DLD1 (cell line): ENCODE data around the gene CTSE.
"Not testable (repeated sequence)": the region's sequence is repeated elsewhere in the genome, so short reads cannot be mapped to it uniquely, and the experiment has no call there.

ENCODE experiments used
- in situ Hi-C: cut with HindIII; loops from 2 replicates; pipeline ENCODE4 v1.10.0; 2017; ENCODE audit warnings: low sequenced_read_pairs

CTSE gene

DNA sequence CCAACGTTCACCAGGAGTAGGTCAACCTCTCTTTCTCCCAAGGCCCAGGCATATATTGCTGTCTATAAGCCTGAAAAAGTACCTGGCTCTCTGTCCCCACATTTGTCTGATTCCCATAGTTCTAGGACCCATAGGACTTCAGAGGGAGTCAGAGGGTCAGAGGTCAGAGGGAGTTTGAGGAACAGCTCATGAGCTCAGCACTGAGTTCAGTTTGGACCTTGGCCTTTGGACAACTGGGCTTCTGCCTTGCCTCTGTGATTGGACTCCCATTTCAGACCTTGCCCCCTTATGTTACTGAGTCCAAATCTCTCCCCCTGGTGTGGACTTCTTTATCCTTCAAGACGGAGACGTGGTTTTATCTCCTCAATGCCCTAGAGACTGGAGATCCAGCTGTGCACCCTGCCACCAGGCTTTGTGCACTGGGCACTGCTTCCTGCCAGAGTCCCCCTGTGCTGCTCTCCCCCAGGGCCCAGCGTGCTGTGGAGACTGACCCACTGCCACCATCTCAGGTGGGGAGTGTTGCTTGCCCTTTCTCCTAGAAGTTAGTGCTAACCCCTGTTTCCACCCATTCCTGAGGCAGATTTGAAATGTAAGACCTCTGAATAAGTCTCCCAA lies 3.2 kb downstream of the CTSE start:
- in situ Hi-C loops, result no loop called here

DNA sequence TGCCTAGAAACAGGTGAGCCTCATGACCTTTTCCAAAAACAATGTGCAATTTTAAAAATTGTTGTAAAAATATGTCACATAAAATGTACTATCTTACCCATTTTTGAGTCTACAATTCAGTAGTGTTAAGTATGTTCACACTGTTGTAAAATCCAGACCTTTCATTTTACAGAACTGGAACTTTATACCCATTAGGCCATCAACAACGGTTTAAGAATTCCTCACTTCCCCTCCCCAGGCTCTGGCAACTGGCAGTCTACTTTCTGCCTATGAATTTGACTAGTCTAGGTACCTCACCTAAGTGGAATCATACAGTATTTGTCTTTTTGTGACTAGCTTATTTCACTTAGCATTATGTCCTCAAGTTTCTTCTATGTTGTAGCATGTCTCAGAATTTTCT lies 8.6 kb downstream of the CTSE start:
- in situ Hi-C loops, result no loop called here

GRCh38 chr1:206014601-206015000 lies 9.1 kb downstream of the CTSE start:
- in situ Hi-C loops, result no loop called here

- in situ Hi-C loops, result no loop called here
Observed at GRCh38 chr1:206013026-206013795, 10.5 kb downstream of the CTSE start.

DNA sequence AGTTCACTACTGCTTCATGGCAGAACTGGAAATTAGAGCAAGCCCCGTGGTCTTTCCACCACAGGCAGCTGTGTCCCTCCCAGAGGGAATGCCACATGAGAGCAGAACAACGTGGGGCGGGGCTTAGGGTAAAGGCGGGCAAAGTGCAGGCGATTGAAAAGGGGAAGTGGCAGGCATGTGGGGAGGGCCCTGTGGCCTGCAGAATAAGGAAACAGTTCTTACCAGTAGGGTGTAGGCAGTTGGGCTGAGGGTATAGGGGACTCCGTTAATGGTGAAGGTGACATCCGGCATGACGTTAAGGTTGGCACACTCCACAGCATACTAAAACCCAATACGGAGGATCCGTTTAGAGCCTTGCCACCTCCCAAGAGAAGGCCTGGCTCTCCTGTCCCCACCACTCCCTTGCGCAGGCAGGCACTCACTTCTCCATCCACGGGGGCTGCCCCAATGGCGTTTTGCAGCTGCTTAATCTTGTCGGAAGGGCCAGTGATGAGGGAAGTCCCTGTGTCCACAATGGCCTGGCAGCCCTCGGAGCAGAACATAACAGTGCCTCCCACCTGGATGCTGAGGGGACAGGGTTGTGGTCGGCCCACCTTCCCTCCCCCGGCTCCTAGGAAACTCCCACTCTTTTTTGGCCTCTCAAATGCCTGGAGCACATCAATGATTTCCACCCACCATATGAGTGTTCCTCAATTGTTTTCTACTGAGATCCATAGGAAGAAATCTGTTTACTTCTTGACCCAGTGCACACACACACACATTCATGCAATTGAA lies 11.4 kb downstream of the CTSE start:
- in situ Hi-C loops, result no loop called here

DNA sequence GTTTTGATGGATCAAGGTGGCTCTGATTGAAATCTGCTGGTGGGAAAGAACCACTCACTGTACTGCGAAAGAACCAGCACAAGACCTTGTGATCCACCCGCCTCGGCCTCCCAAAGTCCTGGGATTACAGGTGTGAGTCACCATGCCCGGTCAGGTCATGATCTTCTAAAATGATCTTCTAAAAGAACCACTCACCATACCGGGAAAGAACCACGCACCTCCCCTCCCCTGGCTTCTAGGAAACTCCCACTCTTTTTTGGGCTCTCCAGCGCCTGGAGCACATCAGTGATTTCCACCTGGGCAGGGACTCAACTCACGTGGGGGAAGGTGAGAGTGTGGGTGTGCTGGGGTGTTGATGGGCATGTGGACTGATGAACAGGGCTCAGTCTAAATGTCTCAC lies 12.6 kb downstream of the CTSE start:
- in situ Hi-C loops, result no loop called here

DNA sequence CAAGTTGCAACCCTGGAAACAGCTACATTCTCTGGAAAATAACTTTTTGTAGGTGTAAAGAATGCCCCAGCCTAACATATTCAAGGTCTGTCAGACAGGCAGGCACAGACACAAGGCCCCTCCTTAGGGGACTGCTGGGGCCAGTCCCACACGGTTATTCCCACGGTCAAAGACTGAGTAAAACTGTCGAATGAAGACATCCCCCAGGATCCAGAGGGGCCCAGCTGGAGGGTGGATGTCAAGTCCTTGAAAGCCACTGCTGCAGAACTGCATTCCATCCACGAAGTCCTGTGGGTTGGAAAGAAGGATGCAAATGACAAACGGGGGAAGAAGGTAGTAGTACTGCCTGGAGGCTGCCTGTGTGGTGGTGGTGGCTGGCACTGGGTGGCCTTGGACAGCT lies 13.6 kb downstream of the CTSE start:
- in situ Hi-C loops, result no loop called here

DNA sequence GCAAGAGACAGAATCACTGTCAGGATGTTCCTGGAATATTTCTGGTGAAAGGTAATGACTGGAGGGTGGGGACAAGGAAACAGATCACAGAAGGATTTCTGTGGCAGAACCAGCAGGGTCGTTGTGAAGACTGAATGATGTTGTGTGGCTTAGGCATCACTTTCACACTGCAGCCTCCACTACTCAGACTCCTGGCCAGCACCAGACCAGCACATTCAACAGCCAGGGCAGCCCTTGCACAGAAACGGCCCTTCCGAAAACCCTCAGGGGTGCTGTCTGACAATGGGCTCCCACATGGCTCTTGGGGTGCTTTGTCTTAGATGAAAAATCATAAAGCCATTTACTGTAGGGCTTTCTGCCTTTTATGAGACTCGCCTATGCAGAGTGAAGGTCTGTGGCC lies 16.7 kb downstream of the CTSE start:
- in situ Hi-C loops, result no loop called here

GRCh38 chr1:206005778-206006180 lies 17.9 kb downstream of the CTSE start:
- in situ Hi-C loops, result no loop called here

- in situ Hi-C loops, result no loop called here
Observed at GRCh38 chr1:206005234-206005633, 18.5 kb downstream of the CTSE start.

GRCh38 chr1:206004826-206005225 lies 18.9 kb downstream of the CTSE start:
- in situ Hi-C loops, result no loop called here

- in situ Hi-C loops, result no loop called here
Observed at GRCh38 chr1:206003854-206004800, 19.6 kb downstream of the CTSE start.

GRCh38 chr1:206002871-206003801 lies 20.6 kb downstream of the CTSE start, which contains the start of gene RAB7B:
TSS of gene RAB7B (minus strand) at chr1:206003395. CDS start at chr1:205994135, 9,260 bp downstream.
- in situ Hi-C loops, result no loop called here

DNA sequence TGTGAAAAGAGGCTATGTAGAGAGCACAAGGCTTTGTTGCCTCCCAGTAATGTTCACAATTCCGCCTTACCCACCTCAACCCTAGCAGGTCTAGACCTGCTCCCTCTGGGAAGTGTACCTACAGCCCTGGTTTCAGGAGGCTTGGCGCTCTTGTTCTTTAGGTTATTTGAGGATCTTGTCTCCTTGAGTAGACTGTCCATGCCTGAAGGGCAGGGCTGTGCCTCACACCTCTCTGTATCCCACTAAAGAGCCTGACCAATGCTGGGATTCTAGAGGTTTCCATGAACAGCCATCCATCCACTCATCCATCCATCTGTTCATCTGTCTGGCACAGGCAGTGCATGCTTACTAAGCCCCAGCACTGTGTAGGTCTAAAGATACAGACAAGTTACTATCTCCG lies 21.5 kb downstream of the CTSE start:
- in situ Hi-C loops, result no loop called here

DNA sequence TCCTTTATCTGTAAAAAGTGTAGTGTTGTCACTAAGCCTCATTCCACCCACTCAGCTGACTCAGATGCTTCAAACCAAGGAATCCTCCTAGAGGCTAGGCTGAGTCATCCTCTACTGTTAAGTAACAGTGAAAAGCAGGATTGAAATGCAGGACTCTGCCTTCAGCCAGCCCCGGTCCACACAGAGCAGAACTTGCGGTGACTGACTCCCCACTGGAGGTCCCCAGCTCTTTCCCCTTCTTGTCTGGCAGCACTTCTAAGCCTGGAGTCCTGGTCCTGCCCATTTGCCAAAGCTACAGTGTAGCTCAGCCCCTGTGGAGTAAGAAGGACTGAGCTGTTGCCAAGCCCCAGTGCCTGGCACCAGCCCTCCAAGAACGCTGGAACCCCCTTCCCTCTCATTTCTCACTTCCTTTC lies 22.2 kb downstream of the CTSE start:
- in situ Hi-C loops, result no loop called here

GRCh38 chr1:206000641-206001339 lies 22.9 kb downstream of the CTSE start:
- in situ Hi-C loops, result no loop called here

- in situ Hi-C loops, result no loop called here
Observed at GRCh38 chr1:205998457-205999241, 25.0 kb downstream of the CTSE start.

GRCh38 chr1:205996641-205997040 lies 27.1 kb downstream of the CTSE start:
- in situ Hi-C loops, result not testable (repeated sequence)
